ENCODE results near the gene ATG10.

ATG10 gene

DNA sequence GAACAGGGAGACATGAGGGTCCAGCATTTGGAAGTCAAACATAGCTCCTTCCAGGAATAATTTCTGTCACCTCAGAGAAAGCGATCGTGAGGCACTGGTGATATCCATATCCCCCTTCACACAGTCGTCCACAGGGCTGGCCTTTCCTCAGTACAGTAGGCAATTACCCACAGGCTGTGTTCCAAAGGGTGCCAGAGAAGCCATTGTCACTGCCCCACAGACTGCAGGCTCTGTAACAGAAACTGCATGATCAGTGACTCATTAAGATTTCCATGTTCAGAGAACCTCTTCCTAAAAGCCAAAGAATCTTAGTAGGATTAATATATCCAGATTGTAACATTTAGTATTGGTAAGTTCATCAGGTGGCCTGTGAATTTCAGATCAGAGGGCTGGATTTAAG, 178.7 kb downstream of the ATG10 start:
- no peak overlapping the region for H3K4me3 ChIP-seq (ENCODE audit: severe bottlenecking)
- H3K36me3 ChIP-seq (ENCODE audit: low read depth), result no peaks in the 10 kb centered on the region
- H3K4me1 ChIP-seq (ENCODE audit: insufficient read depth, poor library complexity, severe bottlenecking), result peaks cover 19% of the 10 kb centered on the region
- H3K27ac ChIP-seq (ENCODE audit: poor library complexity, severe bottlenecking), result no peak overlapping the region
- no peaks in the 10 kb centered on the region for H3K27me3 ChIP-seq (ENCODE audit: insufficient read depth, poor library complexity, severe bottlenecking)
- DNase-seq (ENCODE audit: low spot score) (no peak), ATAC-seq (ENCODE audit: low read depth) (no peak)
- TF ChIP-seq CTCF (IDR thresholded peaks at IDR 0.05; ENCODE audit: poor library complexity, severe bottlenecking), result no peak
- no peaks in the 10 kb centered on the region for H3K9me3 ChIP-seq (ENCODE audit: severe bottlenecking)

GRCh38 chr5:82151204-82151603, 179.4 kb downstream of the ATG10 start:
- Histone ChIP-seq H3K27me3 (ENCODE audit: insufficient read depth, poor library complexity, severe bottlenecking) (no peaks in the 10 kb centered on the region), H3K4me3 (ENCODE audit: severe bottlenecking) (no peak overlapping the region), H3K9me3 (ENCODE audit: severe bottlenecking) (no peaks in the 10 kb centered on the region), H3K27ac (ENCODE audit: poor library complexity, severe bottlenecking) (no peak overlapping the region), H3K36me3 (ENCODE audit: low read depth) (no peaks in the 10 kb centered on the region), H3K4me1 (ENCODE audit: insufficient read depth, poor library complexity, severe bottlenecking) (peaks cover 19% of the 10 kb centered on the region)
- no peak for TF ChIP-seq CTCF (IDR thresholded peaks at IDR 0.05; ENCODE audit: poor library complexity, severe bottlenecking)
- DNase-seq (ENCODE audit: low spot score), result no peak
- ATAC-seq (ENCODE audit: low read depth), result no peak

DNA sequence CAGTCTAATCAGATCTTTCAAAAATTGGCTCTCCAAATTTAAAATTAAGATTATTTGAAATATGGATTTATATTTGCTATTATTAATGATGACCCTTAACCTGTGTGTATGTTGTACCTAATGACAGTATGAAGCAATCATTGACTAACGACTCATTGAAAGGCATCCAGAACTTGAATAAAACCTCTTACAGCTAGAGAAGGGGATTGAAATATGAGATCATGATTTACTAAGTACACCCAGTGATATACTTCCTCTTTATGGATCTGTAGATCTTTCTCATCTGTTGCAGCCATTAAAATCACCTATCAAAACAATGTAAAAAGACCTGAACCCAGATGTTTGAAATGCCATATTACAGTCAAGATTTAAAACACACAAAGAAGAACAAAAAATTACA, 179.8 kb downstream of the ATG10 start:
- peak; percentile 49; the same call in 1 of the 3 replicates for ATAC-seq (ENCODE audit: low read depth)
- no peak for DNase-seq (ENCODE audit: low spot score)
- TF ChIP-seq CTCF (IDR thresholded peaks at IDR 0.05; ENCODE audit: poor library complexity, severe bottlenecking), result no peak

GRCh38 chr5:82152978-82153481, 181.2 kb downstream of the ATG10 start:
- H3K27me3 ChIP-seq (ENCODE audit: insufficient read depth, poor library complexity, severe bottlenecking), result no peaks in the 10 kb centered on the region
- no peak overlapping the region for H3K4me3 ChIP-seq (ENCODE audit: severe bottlenecking)
- H3K27ac ChIP-seq (ENCODE audit: poor library complexity, severe bottlenecking), result no peak overlapping the region
- no peaks in the 10 kb centered on the region for H3K36me3 ChIP-seq (ENCODE audit: low read depth)
- no peak for TF ChIP-seq CTCF (IDR thresholded peaks at IDR 0.05; ENCODE audit: poor library complexity, severe bottlenecking)
- no peaks in the 10 kb centered on the region for H3K9me3 ChIP-seq (ENCODE audit: severe bottlenecking)
- DNase-seq (ENCODE audit: low spot score) (no peak), ATAC-seq (ENCODE audit: low read depth) (no peak)
- peaks cover 16% of the 10 kb centered on the region for H3K4me1 ChIP-seq (ENCODE audit: insufficient read depth, poor library complexity, severe bottlenecking)

More for the DNA sequence above, 179.8 kb downstream of the ATG10 start:
- Histone ChIP-seq H3K9me3 (ENCODE audit: severe bottlenecking) (no peaks in the 10 kb centered on the region), H3K27me3 (ENCODE audit: insufficient read depth, poor library complexity, severe bottlenecking) (no peaks in the 10 kb centered on the region), H3K4me1 (ENCODE audit: insufficient read depth, poor library complexity, severe bottlenecking) (peaks cover 19% of the 10 kb centered on the region), H3K4me3 (ENCODE audit: severe bottlenecking) (no peak overlapping the region), H3K36me3 (ENCODE audit: low read depth) (no peaks in the 10 kb centered on the region), H3K27ac (ENCODE audit: poor library complexity, severe bottlenecking) (no peak overlapping the region)

DNA sequence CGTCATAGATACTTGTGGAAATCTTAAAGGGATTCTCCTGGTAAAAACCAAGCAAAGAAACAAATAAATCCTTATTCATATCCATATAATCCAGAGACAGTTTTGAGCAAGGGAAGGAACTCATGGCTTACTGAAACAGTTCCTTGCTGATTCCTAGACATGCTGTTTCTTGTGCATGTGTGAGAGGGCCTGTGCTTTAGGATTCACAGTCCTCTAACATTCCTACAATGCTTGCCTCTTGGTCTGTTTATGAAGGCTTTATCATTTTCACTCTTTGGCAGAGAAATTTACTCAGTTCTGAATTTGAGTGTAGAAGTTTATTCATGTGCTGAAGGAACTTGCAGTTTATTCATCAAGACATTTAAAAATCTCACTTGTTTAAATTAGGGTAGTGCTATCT, 183.0 kb downstream of the ATG10 start:
- ATAC-seq (ENCODE audit: low read depth) (no peak), DNase-seq (ENCODE audit: low spot score) (no peak)
- H3K27ac ChIP-seq (ENCODE audit: poor library complexity, severe bottlenecking), result no peak overlapping the region
- H3K36me3 ChIP-seq (ENCODE audit: low read depth), result no peaks in the 10 kb centered on the region
- no peaks in the 10 kb centered on the region for H3K9me3 ChIP-seq (ENCODE audit: severe bottlenecking)
- no peak for TF ChIP-seq CTCF (IDR thresholded peaks at IDR 0.05; ENCODE audit: poor library complexity, severe bottlenecking)
- H3K27me3 ChIP-seq (ENCODE audit: insufficient read depth, poor library complexity, severe bottlenecking), result no peaks in the 10 kb centered on the region
- H3K4me1 ChIP-seq (ENCODE audit: insufficient read depth, poor library complexity, severe bottlenecking), result peaks cover 24% of the 10 kb centered on the region
- no peak overlapping the region for H3K4me3 ChIP-seq (ENCODE audit: severe bottlenecking)

Data from RWPE2 (cell line).